Right kidney (tissue), 1 donor: ENCODE data around the gene SRP14.

Source experiments
- DNase-seq: peaks from one replicate; pipeline ENCODE4 v3.0.0-alpha.2; 2016

SRP14 gene

GRCh38 chr15:39990706-39991105 is 48.3 kb downstream of the SRP14 start:
- DNase-seq = no peak

GRCh38 chr15:39987821-39988220 is 51.2 kb downstream of the SRP14 start:
- no peak for DNase-seq
